H1 (cell line): ENCODE measurements around the gene TMEM30A. TPM values are rescaled to one million over a fixed set of nuclear protein-coding genes. Genes with fewer than 3 reads are reported as not detected.
A peak's percentile ranks its signal among the peaks of the same experiment; 100 is the strongest.

ENCODE experiments used
- CTCF ChIA-PET: fragments of 300-600 bp; sonication (Branson Sonifier 250); formaldehyde crosslinking; loops from one replicate; lab custom pipeline; 2021; ENCODE audit not compliant: partially characterized antibody; lab: Charles Lee
- POLR2A ChIA-PET: fragments of 300-600 bp; sonication (Branson Sonifier 250); formaldehyde crosslinking; loops from one replicate; lab custom pipeline; 2021; ENCODE audit warnings: inconsistent platforms; ENCODE audit not compliant: partially characterized antibody; lab: Charles Lee
- DNase-seq, 2 experiments: peaks; one replicate each; pipeline versions ENCODE4 v3.0.0 to v3.0.0-alpha.2; 2010 to 2022; ENCODE audit warnings: low spot score in 2 of 2, low read depth in 1 of 2, mixed read lengths in 1 of 2
- FAIRE-seq: peaks from 2 replicates; lab custom pipeline; 2011; peaks lifted over from hg19 to GRCh38; lab: Jason Lieb, UNC
- H2AFZ ChIP-seq: 2 replicates; pipeline ENCODE4 v1.8.1; 2012; ENCODE audit warnings: low read length, inconsistent platforms
- H2AK5ac ChIP-seq: 2 replicates; pipeline ENCODE4 v1.6.1; 2013; ENCODE audit warnings: low read depth, low read length
- H2BK120ac ChIP-seq: replicated peaks from 2 replicates; pipeline ENCODE3; 2013; ENCODE audit warnings: low read depth, low read length, inconsistent platforms
- H2BK12ac ChIP-seq: 2 replicates; pipeline ENCODE4 v1.6.1; 2013; ENCODE audit warnings: low read depth, low read length
- H2BK15ac ChIP-seq: 2 replicates; pipeline ENCODE4 v1.6.1; 2013; ENCODE audit warnings: low read length
- H2BK20ac ChIP-seq: 2 replicates; pipeline ENCODE4 v1.6.1; 2013; ENCODE audit warnings: low read length
- H2BK5ac ChIP-seq: 2 replicates; pipeline ENCODE4 v1.6.1; 2013; ENCODE audit warnings: low read depth, low read length
- H3K14ac ChIP-seq: 2 replicates; pipeline ENCODE4 v1.6.1; 2013; ENCODE audit warnings: inconsistent platforms; ENCODE audit not compliant: insufficient read length
- H3K18ac ChIP-seq: 2 replicates; pipeline ENCODE4 v1.6.1; 2013; ENCODE audit warnings: low read length; ENCODE audit errors: extremely low read depth
- H3K23ac ChIP-seq: 2 replicates; pipeline ENCODE4 v1.6.1; 2013; ENCODE audit warnings: inconsistent platforms; ENCODE audit not compliant: insufficient read length
- H3K23me2 ChIP-seq: 2 replicates; pipeline ENCODE4 v1.6.1; 2013; ENCODE audit warnings: low read depth, low read length
- H3K27ac ChIP-seq: 2 replicates; pipeline ENCODE4 v1.6.1; 2011; ENCODE audit warnings: low read depth, low read length, inconsistent platforms
- H3K27me3 ChIP-seq, 4 experiments: replicated peaks in 1 of 4; 1 replicate in 1 of 4; 2 replicates in 3 of 4; pipeline versions ENCODE4 v1.6.1 to v1.8.1; 2011 to 2013; ENCODE audit warnings: low read length in 3 of 4, mild to moderate bottlenecking in 3 of 4, inconsistent platforms in 2 of 4, mixed read lengths in 2 of 4, moderate library complexity in 1 of 4; ENCODE audit not compliant: control insufficient read depth in 3 of 4, insufficient read depth in 3 of 4; ENCODE audit errors: extremely low read depth in 1 of 4
- H3K36me3 ChIP-seq, 4 experiments: 2 replicates each; pipeline versions ENCODE4 v1.6.1 to v1.8.1; 2011 to 2013; ENCODE audit warnings: mild to moderate bottlenecking in 4 of 4, low read length in 3 of 4, moderate library complexity in 2 of 4, control low read depth in 1 of 4, inconsistent platforms in 1 of 4; ENCODE audit not compliant: insufficient read depth in 4 of 4, control insufficient read depth in 2 of 4
- H3K4ac ChIP-seq: replicated peaks from 2 replicates; pipeline ENCODE3; 2013; ENCODE audit warnings: low read length, low read depth, mixed read lengths, inconsistent platforms; ENCODE audit not compliant: insufficient read length
- H3K4me1 ChIP-seq, 4 experiments: replicated peaks in 1 of 4; 1 replicate in 1 of 4; 2 replicates in 3 of 4; pipeline versions ENCODE4 v1.6.1 to v1.8.1; 2011 to 2013; ENCODE audit warnings: low read length in 3 of 4, inconsistent platforms in 2 of 4, mixed read lengths in 1 of 4; ENCODE audit not compliant: insufficient read depth in 4 of 4, control insufficient read depth in 3 of 4
- H3K4me2 ChIP-seq, 2 experiments: 2 replicates each; pipeline versions ENCODE4 v1.6.1 to v1.8.1; 2011 to 2013; ENCODE audit warnings: low read depth in 2 of 2, low read length in 2 of 2, control low read depth in 1 of 2, inconsistent platforms in 1 of 2, mild to moderate bottlenecking in 1 of 2; ENCODE audit not compliant: insufficient read depth in 1 of 2
- H3K4me3 ChIP-seq, 4 experiments: fragments of 200-600, 300-600 bp in 1 of 4; sonication (generic), shearing (Covaris generic), sonication (Bioruptor Twin) in 1 of 4; 2 replicates each; pipeline versions ENCODE4 v1.5.1 to v1.8.1; 2011 to 2016; ENCODE audit warnings: low read length in 4 of 4, low read depth in 3 of 4, control low read depth in 2 of 4, inconsistent platforms in 2 of 4, mild to moderate bottlenecking in 2 of 4, mixed read lengths in 1 of 4, moderate library complexity in 1 of 4; ENCODE audit not compliant: insufficient read depth in 2 of 4; ENCODE audit errors: extremely low read depth in 1 of 4
- H3K56ac ChIP-seq: replicated peaks from 2 replicates; pipeline ENCODE3; 2013; ENCODE audit warnings: low read depth, mild to moderate bottlenecking, mixed read lengths, low read length, inconsistent platforms; ENCODE audit not compliant: insufficient read length
- H3K79me1 ChIP-seq: 2 replicates; pipeline ENCODE4 v1.6.1; 2013; ENCODE audit warnings: low read depth, low read length, control low read depth
- H3K79me2 ChIP-seq, 2 experiments: 2 replicates each; pipeline versions ENCODE4 v1.6.1 to v1.8.1; 2012 to 2013; ENCODE audit warnings: low read length in 2 of 2, mild to moderate bottlenecking in 2 of 2, inconsistent platforms in 1 of 2; ENCODE audit not compliant: insufficient read depth in 2 of 2, control insufficient read depth in 1 of 2
- H3K9ac ChIP-seq, 4 experiments: replicated peaks in 1 of 4; 1 replicate in 1 of 4; 2 replicates in 3 of 4; pipeline versions ENCODE4 v1.6.1 to v1.8.1; 2011 to 2013; ENCODE audit warnings: low read depth in 3 of 4, low read length in 3 of 4, control low read depth in 2 of 4, mild to moderate bottlenecking in 2 of 4, moderate library complexity in 2 of 4, inconsistent platforms in 1 of 4; ENCODE audit errors: extremely low read depth in 1 of 4
- H3K9me3 ChIP-seq, 2 experiments: 2 replicates each; pipeline versions ENCODE4 v1.6.1 to v1.8.1; 2012 to 2013; ENCODE audit warnings: mild to moderate bottlenecking in 2 of 2, moderate library complexity in 2 of 2, control low read depth in 1 of 2, inconsistent platforms in 1 of 2, low read depth in 1 of 2, low read length in 1 of 2, mixed read lengths in 1 of 2; ENCODE audit not compliant: insufficient read depth in 2 of 2
- H4K20me1 ChIP-seq, 2 experiments: replicated peaks in 1 of 2; 2 replicates each; pipeline versions ENCODE3 to v1.8.1; 2011 to 2013; ENCODE audit warnings: inconsistent platforms in 2 of 2, low read length in 2 of 2, mild to moderate bottlenecking in 1 of 2; ENCODE audit not compliant: insufficient read depth in 2 of 2, control insufficient read depth in 1 of 2
- H4K5ac ChIP-seq: 2 replicates; pipeline ENCODE4 v1.6.1; 2013; ENCODE audit warnings: low read length, low read depth, mixed read lengths, inconsistent platforms; ENCODE audit not compliant: insufficient read length
- H4K8ac ChIP-seq: 2 replicates; pipeline ENCODE4 v1.8.0; 2013; ENCODE audit warnings: mild to moderate bottlenecking, moderate library complexity, low read length, inconsistent platforms; ENCODE audit not compliant: insufficient read depth; ENCODE audit errors: extremely low read depth
- H4K91ac ChIP-seq: replicated peaks from 2 replicates; pipeline ENCODE3; 2013; ENCODE audit warnings: low read length, mixed read lengths, inconsistent platforms; ENCODE audit not compliant: insufficient read length
- CREB1 ChIP-seq: IDR thresholded peaks from 2 replicates; pipeline ENCODE4 v1.6.1; 2012; ENCODE audit warnings: inconsistent platforms
- FOSL1 ChIP-seq: IDR thresholded peaks from 2 replicates; pipeline ENCODE4 v1.6.1; 2011; ENCODE audit warnings: mild to moderate bottlenecking, low read depth, low read length, moderate library complexity; ENCODE audit not compliant: insufficient read depth
- GABPA ChIP-seq: IDR thresholded peaks from 2 replicates; pipeline ENCODE4 v1.6.1; 2011; ENCODE audit warnings: mild to moderate bottlenecking, low read length, moderate library complexity, borderline replicate concordance; ENCODE audit not compliant: insufficient read depth
- NANOG ChIP-seq: IDR thresholded peaks from 2 replicates; pipeline ENCODE4 v1.6.1; 2011; ENCODE audit warnings: low read length, low read depth, mild to moderate bottlenecking, inconsistent platforms; ENCODE audit not compliant: insufficient read depth, poor library complexity, severe bottlenecking
- SRF ChIP-seq: IDR thresholded peaks from 2 replicates; pipeline ENCODE4 v1.6.1; 2011; ENCODE audit warnings: mild to moderate bottlenecking, low read depth, low read length, moderate library complexity
- TCF12 ChIP-seq: IDR thresholded peaks from 2 replicates; pipeline ENCODE4 v1.6.1; 2011; ENCODE audit warnings: low read depth, mild to moderate bottlenecking, low read length
- TEAD4 ChIP-seq: IDR thresholded peaks from 2 replicates; pipeline ENCODE4 v1.6.1; 2012; ENCODE audit warnings: low read depth, low read length, inconsistent platforms, mixed read lengths
- WGBS, 2 experiments: shearing (Covaris generic) in 1 of 2; methylation state at CpG; one replicate each; pipeline versions ENCODE4 v1.1.6 to v1.1.7; 2013 to 2015; ENCODE audit warnings: low lambda C conversion rate in 2 of 2, mixed read lengths in 2 of 2, inconsistent platforms in 1 of 2, low coverage in 1 of 2, missing lambda C conversion rate in 1 of 2; ENCODE audit not compliant: insufficient replicate concordance in 2 of 2, insufficient coverage in 1 of 2, insufficient read length in 1 of 2; ENCODE audit errors: extremely low coverage in 1 of 2, missing lambda C conversion rate in 1 of 2; 5-methylcytosine and 5-hydroxymethylcytosine counted together
- polyA plus RNA-seq, 7 experiments: library from polyadenylated mRNA; depleted of rRNA in 3 of 7; stranded (reverse) in 5 of 7; unstranded in 2 of 7; fragments of >200 nt in 5 of 7; fragments of 200-250 nt in 2 of 7; gene quantifications; 1 replicate in 5 of 7; 2 replicates in 1 of 7; 4 replicates in 1 of 7; pipeline versions ENCODE4 v1.2.1 to v1.2.3, GENCODE V29; 2011 to 2013; ENCODE audit warnings: missing spikeins in 2 of 7, mixed read lengths in 2 of 7
- total RNA-seq: library from RNA; stranded (reverse); fragmentation: NEBNext Ultra II Directional; extraction: Animal tissue kit (Norgen Biotek cat#: 25700); gene quantifications from 2 replicates; pipeline ENCODE4 v1.2.1, GENCODE V29; 2021
- TF ChIP-seq, protein P1 (sequence below): IDR thresholded peaks from 2 replicates; pipeline ENCODE4 v1.6.1; 2012; ENCODE audit warnings: inconsistent platforms
- TF ChIP-seq, protein P2 (sequence below), 3 experiments: IDR thresholded peaks; 1 replicate in 2 of 3; 2 replicates in 1 of 3; pipeline versions ENCODE4 v1.5.1 to v1.6.1; 2011; ENCODE audit warnings: low read length in 3 of 3, mild to moderate bottlenecking in 3 of 3, inconsistent platforms in 2 of 3, low read depth in 1 of 3, moderate library complexity in 1 of 3; ENCODE audit not compliant: insufficient read depth in 1 of 3; ENCODE audit errors: control extremely low read depth in 1 of 3
- TF ChIP-seq, protein P3 (sequence below): IDR thresholded peaks from 2 replicates; pipeline ENCODE4 v1.6.1; 2011; ENCODE audit warnings: low read depth, mild to moderate bottlenecking, low read length; ENCODE audit not compliant: insufficient read depth

Gene TMEM30A
- total and polyA plus RNA-seq, 2 of the 8 experiments (the other 6 are each of a cell fraction or from before 2014, with no cell fraction given) = 10.5 to 71.0 TPM

DNA sequence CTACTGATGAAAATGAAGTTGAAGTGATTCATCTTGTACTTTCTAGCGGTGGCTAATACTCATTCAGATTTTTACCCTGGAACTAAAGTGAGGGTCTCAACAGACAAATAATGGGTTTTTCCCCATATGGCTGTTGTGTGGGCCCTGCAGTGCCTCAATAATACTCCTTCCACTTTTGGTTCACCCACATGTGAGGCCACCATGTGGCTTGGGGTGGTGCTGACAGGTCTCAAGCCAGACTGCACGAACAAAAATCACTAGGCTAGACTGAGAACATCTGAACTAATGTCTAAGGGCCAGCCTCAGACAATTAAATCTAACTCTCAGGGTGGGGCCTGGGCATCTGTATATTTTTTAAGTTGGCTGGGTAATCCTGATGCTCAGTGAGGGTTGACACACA lies 70.9 kb downstream of the TMEM30A start:
- CTCF ChIA-PET = interaction anchor here (1.0 kb wide), 2 partner anchors 18 to 1475 kb away, joined by 4 to 5 read pairs; no protein-coding TSS in a partner anchor
- H3K4ac ChIP-seq = no peak overlapping the region
- no peak overlapping the region; a peak in 1 of 8 replicates for H3K4me3 ChIP-seq
- no peak overlapping the region for H2AK5ac ChIP-seq
- DNase-seq (no peak), FAIRE-seq (no peak)
- no peak overlapping the region for H3K4me2 ChIP-seq
- no peak overlapping the region for H3K23ac ChIP-seq
- H3K4me1 ChIP-seq = peaks cover 3 to 12% (median 9%) of the 10 kb centered on the region in 4 experiments; a peak in 5 of 7 replicates
- no peak overlapping the region for H3K14ac ChIP-seq
- no peaks in the 10 kb centered on the region for H3K36me3 ChIP-seq
- H4K8ac ChIP-seq = no peak overlapping the region
- H3K79me1 ChIP-seq = no peaks in the 10 kb centered on the region
- no peak overlapping the region for H3K9ac ChIP-seq
- no peak overlapping the region for H3K27ac ChIP-seq
- H3K18ac ChIP-seq = no peak overlapping the region; the same call in 1 of the 2 replicates
- WGBS, 2 experiments = 86% methylated on average over 2 of the region's 2 CpGs; no CpG with 5 or more reads in 1 of the 2 experiments
- peak overlapping the region; percentile 63; the same call in 1 of the 2 replicates for H2BK20ac ChIP-seq
- H3K23me2 ChIP-seq = no peaks in the 10 kb centered on the region
- H2AFZ ChIP-seq = no peak overlapping the region
- POLR2A ChIA-PET = interaction anchor here (0.7 kb wide), 1 partner anchor 432 kb away, joined by 3 read pairs; no protein-coding TSS in a partner anchor
- H2BK15ac ChIP-seq = no peak overlapping the region
- peak overlapping the region; percentile 61 for H4K91ac ChIP-seq
- H4K5ac ChIP-seq = no peak overlapping the region
- H2BK5ac ChIP-seq = peak overlapping the region; percentile 19; the same call in 1 of the 2 replicates
- peaks cover 0 to 2% (median 1%) of the 10 kb centered on the region in 4 experiments; a peak in 5 of 7 replicates for H3K27me3 ChIP-seq
- no peaks in the 10 kb centered on the region for H3K9me3 ChIP-seq
- no peaks in the 10 kb centered on the region for H4K20me1 ChIP-seq
- peak overlapping the region; percentile 9 for H2BK120ac ChIP-seq
- H3K79me2 ChIP-seq = no peaks in the 10 kb centered on the region
- H2BK12ac ChIP-seq = peak overlapping the region; percentile 30; the same call in 1 of the 2 replicates
- H3K56ac ChIP-seq = no peak overlapping the region
- TF ChIP-seq TCF12 (no peak), GABPA (no peak), NANOG (no peak), FOSL1 (no peak), TEAD4 (no peak), SRF (no peak), CREB1 (no peak)
- TF ChIP-seq, protein P1, sequence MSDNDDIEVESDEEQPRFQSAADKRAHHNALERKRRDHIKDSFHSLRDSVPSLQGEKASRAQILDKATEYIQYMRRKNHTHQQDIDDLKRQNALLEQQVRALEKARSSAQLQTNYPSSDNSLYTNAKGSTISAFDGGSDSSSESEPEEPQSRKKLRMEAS = peak; percentile 30; the same call in 1 of the 2 replicates
- TF ChIP-seq, protein P2, sequence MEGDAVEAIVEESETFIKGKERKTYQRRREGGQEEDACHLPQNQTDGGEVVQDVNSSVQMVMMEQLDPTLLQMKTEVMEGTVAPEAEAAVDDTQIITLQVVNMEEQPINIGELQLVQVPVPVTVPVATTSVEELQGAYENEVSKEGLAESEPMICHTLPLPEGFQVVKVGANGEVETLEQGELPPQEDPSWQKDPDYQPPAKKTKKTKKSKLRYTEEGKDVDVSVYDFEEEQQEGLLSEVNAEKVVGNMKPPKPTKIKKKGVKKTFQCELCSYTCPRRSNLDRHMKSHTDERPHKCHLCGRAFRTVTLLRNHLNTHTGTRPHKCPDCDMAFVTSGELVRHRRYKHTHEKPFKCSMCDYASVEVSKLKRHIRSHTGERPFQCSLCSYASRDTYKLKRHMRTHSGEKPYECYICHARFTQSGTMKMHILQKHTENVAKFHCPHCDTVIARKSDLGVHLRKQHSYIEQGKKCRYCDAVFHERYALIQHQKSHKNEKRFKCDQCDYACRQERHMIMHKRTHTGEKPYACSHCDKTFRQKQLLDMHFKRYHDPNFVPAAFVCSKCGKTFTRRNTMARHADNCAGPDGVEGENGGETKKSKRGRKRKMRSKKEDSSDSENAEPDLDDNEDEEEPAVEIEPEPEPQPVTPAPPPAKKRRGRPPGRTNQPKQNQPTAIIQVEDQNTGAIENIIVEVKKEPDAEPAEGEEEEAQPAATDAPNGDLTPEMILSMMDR (IDR thresholded peaks at IDR 0.05; ENCODE audit: control extremely low read depth in 1 of 3, insufficient read depth in 1 of 3, low read depth in 1 of 3, low read length in 3 of 3) = peak in 2 of 3 experiments; percentile 8 to 12; a peak in 3 of 4 replicates
- TF ChIP-seq, protein P3, sequence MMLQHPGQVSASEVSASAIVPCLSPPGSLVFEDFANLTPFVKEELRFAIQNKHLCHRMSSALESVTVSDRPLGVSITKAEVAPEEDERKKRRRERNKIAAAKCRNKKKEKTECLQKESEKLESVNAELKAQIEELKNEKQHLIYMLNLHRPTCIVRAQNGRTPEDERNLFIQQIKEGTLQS = no peak
